LNCAP (cell line): ENCODE data around the gene F10.

Source experiments
- TF ChIP-seq, protein P1 (sequence below): fragments of 450-650 bp; IDR thresholded peaks from 2 replicates; pipeline ENCODE4 v1.5.1; 2017; ENCODE audit warnings: mild to moderate bottlenecking

Gene F10

DNA sequence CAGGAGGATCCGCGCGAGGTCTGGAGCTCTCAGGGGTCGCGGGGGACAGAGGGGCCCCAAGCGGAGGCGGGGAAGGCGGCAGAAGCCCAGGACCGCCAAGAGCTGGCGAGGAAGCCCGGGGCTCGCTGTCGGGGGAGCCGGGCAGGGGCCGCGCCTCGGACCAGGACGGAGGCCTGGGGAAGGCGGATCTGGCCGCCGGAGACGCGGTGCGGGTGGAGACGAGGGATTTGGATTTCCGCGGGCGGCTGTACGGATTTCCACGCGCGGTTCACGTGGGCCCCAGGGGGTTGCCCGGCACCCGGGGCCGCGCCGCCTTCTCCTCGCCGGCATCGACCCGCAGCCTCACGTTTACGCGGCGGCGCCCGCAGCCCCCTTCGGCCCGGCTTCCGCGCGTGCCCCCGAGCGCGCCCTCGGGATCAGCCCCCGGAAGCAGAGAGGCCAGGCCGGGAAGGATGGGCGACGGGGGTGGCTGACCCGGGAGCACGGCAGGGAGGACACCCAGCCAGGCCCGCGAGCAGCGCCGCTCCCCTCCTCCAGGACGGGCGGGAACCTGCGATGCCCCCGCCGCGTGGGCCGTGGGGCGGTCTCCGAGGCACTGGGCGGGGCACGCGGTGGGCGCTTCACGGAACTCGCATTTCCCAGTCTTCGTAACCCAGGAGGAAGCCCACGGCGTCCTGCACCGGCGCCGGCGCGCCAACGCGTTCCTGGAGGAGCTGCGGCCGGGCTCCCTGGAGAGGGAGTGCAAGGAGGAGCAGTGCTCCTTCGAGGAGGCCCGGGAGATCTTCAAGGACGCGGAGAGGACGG is 12.3 kb upstream of the F10 start:
- TF ChIP-seq, protein P1, sequence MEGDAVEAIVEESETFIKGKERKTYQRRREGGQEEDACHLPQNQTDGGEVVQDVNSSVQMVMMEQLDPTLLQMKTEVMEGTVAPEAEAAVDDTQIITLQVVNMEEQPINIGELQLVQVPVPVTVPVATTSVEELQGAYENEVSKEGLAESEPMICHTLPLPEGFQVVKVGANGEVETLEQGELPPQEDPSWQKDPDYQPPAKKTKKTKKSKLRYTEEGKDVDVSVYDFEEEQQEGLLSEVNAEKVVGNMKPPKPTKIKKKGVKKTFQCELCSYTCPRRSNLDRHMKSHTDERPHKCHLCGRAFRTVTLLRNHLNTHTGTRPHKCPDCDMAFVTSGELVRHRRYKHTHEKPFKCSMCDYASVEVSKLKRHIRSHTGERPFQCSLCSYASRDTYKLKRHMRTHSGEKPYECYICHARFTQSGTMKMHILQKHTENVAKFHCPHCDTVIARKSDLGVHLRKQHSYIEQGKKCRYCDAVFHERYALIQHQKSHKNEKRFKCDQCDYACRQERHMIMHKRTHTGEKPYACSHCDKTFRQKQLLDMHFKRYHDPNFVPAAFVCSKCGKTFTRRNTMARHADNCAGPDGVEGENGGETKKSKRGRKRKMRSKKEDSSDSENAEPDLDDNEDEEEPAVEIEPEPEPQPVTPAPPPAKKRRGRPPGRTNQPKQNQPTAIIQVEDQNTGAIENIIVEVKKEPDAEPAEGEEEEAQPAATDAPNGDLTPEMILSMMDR, result no peak

DNA sequence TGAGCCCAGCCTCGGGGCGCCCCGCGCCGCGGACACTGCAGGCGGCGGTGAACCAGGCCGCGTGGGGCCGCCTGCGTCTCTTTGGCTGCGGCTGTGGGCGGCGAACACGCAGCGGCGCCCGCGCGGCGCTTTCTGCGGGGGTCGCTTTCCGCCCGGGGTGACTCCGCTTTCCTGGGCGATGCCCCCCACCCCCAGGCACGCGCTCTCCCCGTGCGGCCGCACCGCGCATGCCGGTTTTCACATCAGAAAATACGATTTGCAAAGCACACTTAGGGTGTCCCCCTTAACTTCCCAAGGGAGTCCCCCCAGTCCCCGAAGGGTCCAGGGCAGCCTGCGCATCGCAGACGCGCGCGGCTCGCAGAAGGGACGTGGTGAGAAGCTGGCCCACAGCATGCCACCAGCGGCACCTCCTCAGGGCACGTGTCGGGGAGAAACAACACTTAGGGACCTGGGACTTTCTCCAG is 11.7 kb upstream of the F10 start:
- TF ChIP-seq, protein P1, result no peak

DNA sequence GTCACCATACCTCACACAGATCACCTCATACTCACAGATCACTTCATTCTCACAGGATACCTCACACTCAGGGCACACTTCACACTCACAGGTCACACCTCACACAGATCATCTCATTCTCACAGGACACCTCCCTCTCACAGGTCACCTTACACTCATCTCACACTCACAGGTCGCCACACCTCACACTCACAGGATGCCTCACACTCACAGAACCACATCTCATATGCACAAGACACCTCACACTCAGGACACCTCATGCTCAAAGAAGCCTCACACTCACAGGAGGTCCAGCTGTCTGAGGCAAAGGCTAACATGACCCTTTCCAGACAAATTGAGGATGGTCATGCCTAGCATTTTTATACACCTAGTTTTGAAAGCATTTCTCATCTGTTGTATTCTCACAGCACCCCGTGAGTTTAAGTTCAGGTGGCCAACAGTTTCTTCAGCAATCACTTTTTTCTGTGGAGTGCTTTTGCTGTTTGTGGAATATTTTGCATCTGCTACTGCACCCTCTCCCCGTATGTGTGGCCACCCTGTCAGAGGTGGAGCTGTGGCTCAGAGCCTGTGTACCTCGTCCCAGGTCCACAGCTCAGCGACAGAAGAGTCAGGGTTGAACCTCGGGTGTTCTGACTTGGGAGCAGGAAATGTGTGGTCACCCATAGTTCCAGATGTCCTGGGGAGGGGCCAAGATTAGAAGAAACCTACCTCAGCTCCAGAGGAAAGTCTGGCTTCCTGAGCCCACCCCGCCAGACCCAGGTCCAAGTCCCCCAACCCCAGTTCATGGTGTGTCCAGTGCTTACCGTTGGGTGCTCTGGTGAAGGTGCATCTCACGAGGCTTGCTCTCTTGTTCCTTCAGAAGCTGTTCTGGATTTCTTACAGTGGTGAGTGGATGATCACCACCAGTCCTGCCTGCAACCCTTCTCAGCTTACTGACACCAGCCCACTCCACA is 9.4 kb upstream of the F10 start:
- TF ChIP-seq, protein P1, result no peak

DNA sequence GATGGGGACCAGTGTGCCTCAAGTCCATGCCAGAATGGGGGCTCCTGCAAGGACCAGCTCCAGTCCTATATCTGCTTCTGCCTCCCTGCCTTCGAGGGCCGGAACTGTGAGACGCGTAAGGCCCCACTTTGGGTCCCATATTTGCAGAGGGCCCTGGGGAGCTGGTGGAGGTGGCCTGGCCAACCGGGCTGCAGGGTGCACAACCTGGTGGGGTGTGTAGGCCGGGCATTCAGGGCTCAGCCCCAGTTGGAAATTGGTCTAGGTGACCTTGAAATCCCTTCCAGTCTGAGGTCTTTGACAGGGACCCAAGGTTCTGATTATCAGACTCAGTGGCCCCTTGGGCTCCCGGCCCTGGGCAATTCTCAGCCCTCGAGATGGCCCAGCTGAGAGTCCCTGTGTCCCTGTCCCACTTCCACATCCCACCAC is 8.7 kb upstream of the F10 start:
- TF ChIP-seq, protein P1, result no peak

DNA sequence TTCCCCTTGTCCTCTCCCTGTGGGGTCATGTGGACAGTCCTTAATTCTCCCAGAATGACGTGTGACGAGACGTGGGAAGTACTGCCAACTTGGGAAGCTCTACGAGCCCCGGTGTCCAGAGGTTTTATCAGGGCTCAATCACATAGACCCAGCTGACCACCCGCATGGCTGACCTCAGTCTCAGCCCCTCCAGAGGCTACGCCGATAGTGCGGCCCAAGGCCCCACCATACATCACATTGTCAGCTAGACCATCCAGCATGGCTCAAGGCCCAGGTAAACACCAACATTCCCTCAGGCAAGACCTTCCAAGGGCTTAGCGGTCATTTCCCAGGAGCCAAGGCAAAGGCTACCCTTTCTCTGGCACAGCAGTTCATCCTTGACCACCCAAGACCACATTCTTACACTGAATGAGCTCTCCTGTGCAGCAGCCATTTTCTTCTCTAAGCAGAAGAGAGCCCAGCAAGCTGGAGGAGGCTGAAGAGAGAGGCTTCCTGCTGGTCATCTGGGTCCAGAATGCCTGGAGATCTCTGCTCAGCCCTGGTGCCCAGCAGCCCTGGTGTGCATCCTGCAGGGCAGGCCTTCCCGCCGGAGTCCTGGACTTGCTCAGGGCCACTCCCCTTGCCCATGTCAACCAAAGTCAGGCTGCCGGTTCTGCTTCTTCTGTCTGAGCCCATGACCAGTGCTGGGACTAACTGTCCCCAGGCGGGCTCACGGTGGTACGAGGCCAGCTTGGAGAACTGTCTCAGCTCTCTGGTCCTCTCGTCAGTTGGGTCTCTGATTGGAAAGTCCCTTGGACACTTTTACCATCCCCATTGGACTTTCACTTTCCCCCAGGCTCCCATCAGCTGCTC is 7.9 kb upstream of the F10 start:
- TF ChIP-seq, protein P1, result no peak

DNA sequence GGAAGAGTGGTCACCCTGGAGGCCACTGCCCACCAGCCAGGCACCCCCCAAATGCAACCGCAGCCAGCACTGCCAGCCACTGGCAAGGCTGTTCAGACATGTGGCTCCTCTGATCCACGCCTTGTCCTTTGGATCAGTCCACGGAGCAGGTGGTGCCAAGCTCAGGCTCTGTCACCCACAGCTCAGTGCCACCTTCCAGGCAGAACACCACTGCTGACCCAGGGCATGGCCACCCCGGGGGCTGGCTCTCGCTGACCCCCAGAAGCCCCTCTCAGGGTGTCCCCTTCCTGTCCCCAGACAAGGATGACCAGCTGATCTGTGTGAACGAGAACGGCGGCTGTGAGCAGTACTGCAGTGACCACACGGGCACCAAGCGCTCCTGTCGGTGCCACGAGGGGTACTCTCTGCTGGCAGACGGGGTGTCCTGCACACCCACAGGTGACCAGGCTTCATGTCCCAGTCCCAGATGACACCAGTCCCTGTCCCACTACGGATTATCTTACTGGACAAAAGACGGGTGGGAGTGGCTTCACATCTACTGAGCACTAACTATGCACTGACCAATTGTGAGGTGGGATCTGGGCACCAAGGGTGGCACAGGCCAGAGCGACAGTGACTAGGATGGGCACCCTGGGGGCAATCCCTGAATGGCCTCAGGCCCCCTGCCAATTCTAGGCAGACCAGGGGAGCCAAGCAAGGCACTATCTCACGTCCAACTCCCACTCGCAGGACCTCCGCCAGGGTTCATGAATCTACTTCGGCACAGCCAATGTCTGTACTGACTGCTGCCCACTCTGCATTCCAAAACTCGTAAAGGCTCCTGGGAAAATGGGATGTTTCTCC is 7.0 kb upstream of the F10 start:
- TF ChIP-seq, protein P1, result no peak
